Measurements from ENCODE around the gene CD27. TPM values are rescaled to one million over a fixed set of nuclear protein-coding genes. Genes with fewer than 3 reads are reported as not detected.

Gene CD27
- total RNA-seq, 1 experiment from 2014 or later, result not detected

DNA sequence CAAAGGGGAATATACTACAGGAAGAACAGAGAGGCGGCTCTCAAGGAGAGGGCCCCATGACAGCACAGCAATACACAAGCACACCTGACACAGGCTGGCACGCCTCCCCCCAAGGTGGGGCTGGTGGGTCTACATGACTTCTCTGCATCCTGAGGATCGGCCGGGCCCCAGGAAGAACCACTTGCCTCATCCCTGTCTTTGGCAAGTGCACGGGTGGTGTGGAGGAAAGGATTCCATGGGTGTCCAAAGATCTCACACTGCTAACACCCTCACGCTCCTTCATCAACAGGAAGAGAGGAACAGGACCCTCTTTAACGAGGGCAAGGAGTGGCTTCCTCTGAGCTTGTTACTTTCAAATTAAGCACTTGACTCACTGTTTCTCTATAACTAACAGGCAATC lies 18.5 kb downstream of the CD27 start:
- no TSS peak for BruUV-seq (replicated peaks)
- no peaks in the 10 kb centered on the region for H3K27me3 ChIP-seq (replicated peaks; ENCODE audit: insufficient read depth, low read depth, low read length, poor library complexity)
- DNase-seq (ENCODE audit: low spot score), result no peak
- H3K27ac ChIP-seq (ENCODE audit: low read depth, low read length, poor library complexity, severe bottlenecking), result no peak overlapping the region
- H3K36me3 ChIP-seq (ENCODE audit: insufficient read depth, low read length, poor library complexity, severe bottlenecking), result peaks cover 41% of the 10 kb centered on the region
- no peaks in the 10 kb centered on the region for H3K9me3 ChIP-seq (ENCODE audit: low read depth, low read length, poor library complexity, severe bottlenecking)
- POLR2A ChIA-PET (ENCODE audit: low non-redundant PET), result interaction anchor here (0.6 kb wide), 1 partner anchor 26 kb away, joined by 9 read pairs; no protein-coding TSS in a partner anchor
- H3K4me3 ChIP-seq (ENCODE audit: low read depth, low read length, poor library complexity, severe bottlenecking), result no peak overlapping the region
- intact Hi-C loops (cut with micrococcal nuclease; ENCODE audit: unreplicated experiment), result loop anchor here (5.0 kb wide), 1 partner anchor 141 kb away; no protein-coding TSS in a partner anchor
- TF ChIP-seq, protein P1, sequence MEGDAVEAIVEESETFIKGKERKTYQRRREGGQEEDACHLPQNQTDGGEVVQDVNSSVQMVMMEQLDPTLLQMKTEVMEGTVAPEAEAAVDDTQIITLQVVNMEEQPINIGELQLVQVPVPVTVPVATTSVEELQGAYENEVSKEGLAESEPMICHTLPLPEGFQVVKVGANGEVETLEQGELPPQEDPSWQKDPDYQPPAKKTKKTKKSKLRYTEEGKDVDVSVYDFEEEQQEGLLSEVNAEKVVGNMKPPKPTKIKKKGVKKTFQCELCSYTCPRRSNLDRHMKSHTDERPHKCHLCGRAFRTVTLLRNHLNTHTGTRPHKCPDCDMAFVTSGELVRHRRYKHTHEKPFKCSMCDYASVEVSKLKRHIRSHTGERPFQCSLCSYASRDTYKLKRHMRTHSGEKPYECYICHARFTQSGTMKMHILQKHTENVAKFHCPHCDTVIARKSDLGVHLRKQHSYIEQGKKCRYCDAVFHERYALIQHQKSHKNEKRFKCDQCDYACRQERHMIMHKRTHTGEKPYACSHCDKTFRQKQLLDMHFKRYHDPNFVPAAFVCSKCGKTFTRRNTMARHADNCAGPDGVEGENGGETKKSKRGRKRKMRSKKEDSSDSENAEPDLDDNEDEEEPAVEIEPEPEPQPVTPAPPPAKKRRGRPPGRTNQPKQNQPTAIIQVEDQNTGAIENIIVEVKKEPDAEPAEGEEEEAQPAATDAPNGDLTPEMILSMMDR (conservative IDR thresholded peaks at IDR 0.05; ENCODE audit: low read depth, low read length), result no peak
- no peak for TF ChIP-seq EZH2 (IDR thresholded peaks at IDR 0.05; ENCODE audit: borderline replicate concordance, low read depth, low read length, poor library complexity, severe bottlenecking)
- H3K4me1 ChIP-seq (ENCODE audit: insufficient read depth, low read length, poor library complexity, severe bottlenecking), result no peaks in the 10 kb centered on the region
- CTCF ChIA-PET, result interaction anchor here (1.2 kb wide), 1 partner anchor 140 kb away, joined by 3 read pairs; no protein-coding TSS in a partner anchor

DNA sequence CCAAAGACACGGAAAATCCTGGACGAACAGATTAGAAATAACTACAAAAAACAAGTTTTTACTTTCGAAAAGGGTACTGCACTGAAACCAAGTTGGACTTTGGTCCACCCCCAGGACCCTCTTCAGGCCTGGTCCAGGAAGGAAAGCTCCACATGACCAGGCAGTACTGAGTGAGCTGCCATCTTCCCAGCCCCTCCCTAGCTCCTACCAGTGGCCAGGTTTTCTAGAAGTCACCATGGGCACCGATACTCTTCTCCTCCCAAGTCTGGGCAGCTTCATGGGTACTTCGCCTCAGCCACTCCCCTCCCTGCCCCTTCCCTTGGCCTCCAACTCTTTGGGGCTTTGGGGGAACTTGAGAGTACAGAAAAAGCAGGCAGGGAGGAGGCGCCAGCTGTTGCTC lies 19.1 kb downstream of the CD27 start:
- intact Hi-C loops (cut with micrococcal nuclease; ENCODE audit: unreplicated experiment), result loop anchor here (5.0 kb wide), 1 partner anchor 142 kb away; no protein-coding TSS in a partner anchor
- DNase-seq (ENCODE audit: low spot score), result no peak
- Histone ChIP-seq H3K9me3 (ENCODE audit: low read depth, low read length, poor library complexity, severe bottlenecking) (no peaks in the 10 kb centered on the region), H3K27me3 (replicated peaks; ENCODE audit: insufficient read depth, low read depth, low read length, poor library complexity) (no peaks in the 10 kb centered on the region), H3K27ac (ENCODE audit: low read depth, low read length, poor library complexity, severe bottlenecking) (no peak overlapping the region), H3K4me1 (ENCODE audit: insufficient read depth, low read length, poor library complexity, severe bottlenecking) (no peaks in the 10 kb centered on the region), H3K4me3 (ENCODE audit: low read depth, low read length, poor library complexity, severe bottlenecking) (no peak overlapping the region), H3K36me3 (ENCODE audit: insufficient read depth, low read length, poor library complexity, severe bottlenecking) (peaks cover 41% of the 10 kb centered on the region)
- no peak for TF ChIP-seq EZH2 (IDR thresholded peaks at IDR 0.05; ENCODE audit: borderline replicate concordance, low read depth, low read length, poor library complexity, severe bottlenecking)
- TF ChIP-seq, protein P1 (conservative IDR thresholded peaks at IDR 0.05; ENCODE audit: low read depth, low read length), result no peak
- ChIA-PET POLR2A (ENCODE audit: low non-redundant PET) (interaction anchor here (0.6 kb wide), 1 partner anchor 25 kb away, joined by 9 read pairs; no protein-coding TSS in a partner anchor), CTCF (interaction anchor here (1.2 kb wide), 1 partner anchor 141 kb away, joined by 3 read pairs; no protein-coding TSS in a partner anchor)
- no TSS peak for BruUV-seq (replicated peaks)

DNA sequence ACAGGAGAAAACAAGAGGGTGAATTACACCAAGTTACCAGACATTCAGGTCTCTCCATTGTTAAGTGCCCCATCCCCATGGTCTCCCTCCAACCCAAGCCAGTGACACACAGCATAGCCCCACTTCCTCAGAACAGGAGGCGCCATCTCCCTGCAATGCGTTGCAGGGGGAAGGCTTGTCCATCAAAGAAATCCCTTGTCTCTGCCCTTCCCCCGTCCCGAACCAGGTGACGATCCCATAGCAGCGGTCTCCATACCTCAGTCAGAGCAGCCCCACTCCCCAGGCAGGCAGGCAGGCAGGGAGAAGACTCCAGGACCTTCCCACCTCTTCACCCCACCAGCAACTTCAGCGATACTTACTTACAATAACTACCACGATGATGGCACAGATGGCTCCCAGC lies 19.8 kb downstream of the CD27 start:
- CTCF ChIA-PET, result interaction anchor here (1.0 to 1.8 kb wide), 4 partner anchors 13 to 138 kb away, joined by 3 to 15 read pairs (median 6); partner anchors contain the start of gene TAPBPL
- no peak overlapping the region for H3K27ac ChIP-seq (ENCODE audit: low read depth, low read length, poor library complexity, severe bottlenecking)
- H3K27me3 ChIP-seq (replicated peaks; ENCODE audit: insufficient read depth, low read depth, low read length, poor library complexity), result no peaks in the 10 kb centered on the region
- peaks cover 6% of the 10 kb centered on the region for H3K4me1 ChIP-seq (ENCODE audit: insufficient read depth, low read length, poor library complexity, severe bottlenecking)
- no peak overlapping the region for H3K4me3 ChIP-seq (ENCODE audit: low read depth, low read length, poor library complexity, severe bottlenecking)
- TF ChIP-seq, protein P1 (conservative IDR thresholded peaks at IDR 0.05; ENCODE audit: low read depth, low read length), result no peak
- TF ChIP-seq EZH2 (IDR thresholded peaks at IDR 0.05; ENCODE audit: borderline replicate concordance, low read depth, low read length, poor library complexity, severe bottlenecking), result no peak
- H3K36me3 ChIP-seq (ENCODE audit: insufficient read depth, low read length, poor library complexity, severe bottlenecking), result peaks cover 41% of the 10 kb centered on the region
- POLR2A ChIA-PET (ENCODE audit: low non-redundant PET), result no interaction called here
- no peaks in the 10 kb centered on the region for H3K9me3 ChIP-seq (ENCODE audit: low read depth, low read length, poor library complexity, severe bottlenecking)
- DNase-seq (ENCODE audit: low spot score), result no peak
- intact Hi-C loops (cut with micrococcal nuclease; ENCODE audit: unreplicated experiment), result loop anchor here (5.0 kb wide), 1 partner anchor 142 kb away; no protein-coding TSS in a partner anchor
- no TSS peak for BruUV-seq (replicated peaks)
